Fibroblast of skin of right quadriceps (primary cell): ENCODE data around the gene KCNK3.

ENCODE experiments used
- DNase-seq: peaks from one replicate; pipeline ENCODE4 v3.0.0-alpha.2; 2013

KCNK3 gene

DNA sequence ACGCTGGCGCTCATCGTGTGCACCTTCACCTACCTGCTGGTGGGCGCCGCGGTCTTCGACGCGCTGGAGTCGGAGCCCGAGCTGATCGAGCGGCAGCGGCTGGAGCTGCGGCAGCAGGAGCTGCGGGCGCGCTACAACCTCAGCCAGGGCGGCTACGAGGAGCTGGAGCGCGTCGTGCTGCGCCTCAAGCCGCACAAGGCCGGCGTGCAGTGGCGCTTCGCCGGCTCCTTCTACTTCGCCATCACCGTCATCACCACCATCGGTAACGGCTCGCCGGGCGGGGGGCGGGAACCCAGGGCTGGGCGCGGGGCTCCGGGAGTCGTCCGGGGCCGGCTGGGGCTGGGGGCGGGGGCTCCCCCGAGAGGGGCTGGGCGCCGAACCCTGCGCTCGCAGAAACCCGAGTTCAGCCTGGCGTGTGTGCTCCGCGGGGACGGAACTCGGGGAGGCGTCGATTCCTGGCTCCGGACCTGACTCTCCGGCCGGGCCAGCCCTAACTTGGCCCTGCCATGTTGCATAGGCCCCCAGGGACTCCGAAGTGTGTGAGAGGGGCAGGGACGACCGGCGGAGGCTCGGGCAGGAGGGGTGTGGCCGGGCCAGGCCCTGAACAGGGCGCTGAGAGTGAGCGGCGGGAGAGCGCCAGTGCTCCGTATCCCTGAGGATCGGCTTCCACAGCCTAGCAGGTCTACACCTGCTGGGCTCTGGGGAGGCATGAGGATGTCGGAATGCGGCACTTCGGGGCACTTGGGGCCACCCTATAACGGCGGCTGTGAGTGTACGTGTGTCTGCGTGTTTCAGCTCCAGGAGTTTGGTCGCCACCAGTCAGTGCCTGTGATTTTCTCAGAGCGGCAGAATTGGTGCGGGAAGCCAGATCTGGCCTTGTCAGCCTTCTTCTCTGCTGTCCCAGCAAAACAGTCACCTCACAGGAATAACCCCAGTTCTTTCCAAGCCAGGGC lies 651 bp downstream of the KCNK3 start:
- peak; percentile 13 for DNase-seq

DNA sequence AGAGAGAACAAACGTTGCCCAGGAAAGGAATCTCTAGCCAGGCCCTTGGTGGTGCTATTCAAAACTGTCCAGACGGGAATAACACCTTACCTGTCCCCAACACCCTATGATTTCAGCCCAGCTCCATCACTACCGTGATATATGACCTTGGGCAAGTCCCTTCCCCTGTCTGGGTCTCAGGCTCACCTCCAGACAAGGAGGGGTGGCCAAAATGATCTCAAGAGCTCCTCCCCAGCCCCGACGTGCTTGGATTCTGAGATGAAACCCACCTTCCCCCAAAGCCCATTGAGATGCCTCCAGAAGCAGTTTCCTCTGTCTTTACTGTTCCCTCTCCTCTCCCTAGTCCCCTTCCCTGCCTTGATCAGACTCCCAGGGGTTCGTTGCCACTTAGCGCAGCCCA lies 1.5 kb downstream of the KCNK3 start:
- no peak for DNase-seq

- DNase-seq = peak; percentile 78
These were observed 3.9 kb downstream of the KCNK3 start for GRCh38 chr2:26696351-26696816.

DNA sequence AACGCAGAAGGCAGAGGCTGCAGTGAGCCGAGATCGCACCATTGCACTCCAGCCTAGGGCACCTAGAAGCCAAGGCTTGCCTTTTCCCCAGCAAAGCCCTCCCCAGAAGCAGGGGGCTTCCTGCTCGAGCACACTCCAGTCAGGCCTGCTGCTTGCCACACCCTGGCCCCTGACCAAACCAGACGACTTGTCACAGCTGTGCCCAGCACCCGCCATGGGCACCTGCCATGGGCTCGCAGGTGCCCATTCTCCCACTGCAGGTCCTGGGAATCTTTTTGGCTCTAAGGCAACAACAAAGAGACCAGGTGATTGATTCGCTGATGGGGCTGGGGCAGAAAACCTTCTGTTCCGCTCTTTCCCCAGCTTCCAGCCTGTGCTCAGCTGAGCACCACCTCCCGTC lies 4.9 kb downstream of the KCNK3 start:
- DNase-seq = no peak

DNA sequence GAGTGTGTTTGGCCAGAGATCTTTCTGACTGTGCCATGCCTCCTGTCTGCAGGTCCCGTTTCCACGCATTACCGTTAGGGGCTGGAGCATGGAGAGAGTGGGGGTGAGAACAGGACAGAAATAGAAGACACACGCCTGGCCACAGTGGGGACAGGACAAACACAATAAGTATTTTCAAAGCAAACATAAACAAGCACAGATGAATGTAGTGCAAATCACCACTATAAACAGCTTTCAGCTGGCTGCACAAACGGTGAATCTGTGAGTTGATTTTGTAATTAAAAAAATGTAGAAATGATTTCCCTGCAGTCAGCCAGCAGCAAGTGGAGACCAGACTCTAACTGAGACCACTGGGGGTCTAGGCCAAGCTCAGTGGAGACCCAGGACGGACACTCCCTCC lies 6.8 kb downstream of the KCNK3 start:
- DNase-seq = no peak

DNA sequence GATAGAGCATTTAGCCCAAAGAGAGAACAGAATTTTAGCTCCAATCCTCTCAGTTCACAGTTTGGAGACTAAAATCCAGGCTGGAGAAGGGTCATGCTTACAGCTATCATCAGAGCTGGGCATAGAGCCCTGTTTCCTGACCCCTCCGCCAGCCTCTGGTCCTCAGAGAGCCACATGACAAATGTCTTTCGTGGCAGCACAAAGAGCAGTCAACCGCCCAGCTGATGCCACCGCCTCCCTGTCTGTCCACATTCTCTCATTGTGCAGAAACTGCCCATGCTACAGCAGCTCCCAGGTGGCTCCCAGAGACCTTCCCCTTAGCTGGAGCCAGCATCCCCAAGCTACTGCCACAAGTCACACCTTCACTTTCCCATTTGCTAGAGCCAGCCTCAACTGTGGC lies 7.6 kb downstream of the KCNK3 start:
- no peak for DNase-seq

DNA sequence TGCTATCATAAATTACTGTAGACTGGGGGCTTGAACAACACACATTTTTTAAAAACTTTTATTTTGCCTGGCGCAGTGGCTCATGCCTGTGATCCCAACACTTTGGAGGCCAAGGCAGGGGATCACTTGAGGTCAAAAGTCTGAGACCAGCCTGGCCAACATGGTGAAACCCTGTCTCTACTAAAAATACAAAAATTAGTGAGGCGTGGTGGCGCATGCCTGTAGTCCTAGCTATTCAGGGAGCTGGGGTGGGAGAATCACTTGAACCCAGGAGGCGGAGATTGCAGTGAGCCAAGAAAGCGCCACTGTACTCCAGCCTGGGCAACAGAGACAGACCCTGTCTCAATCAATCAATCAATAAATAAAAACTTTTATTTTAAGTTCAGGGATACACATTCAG lies 9.1 kb downstream of the KCNK3 start:
- DNase-seq = no peak

GRCh38 chr2:26702025-26702424 lies 9.5 kb downstream of the KCNK3 start:
- DNase-seq = no peak

DNA sequence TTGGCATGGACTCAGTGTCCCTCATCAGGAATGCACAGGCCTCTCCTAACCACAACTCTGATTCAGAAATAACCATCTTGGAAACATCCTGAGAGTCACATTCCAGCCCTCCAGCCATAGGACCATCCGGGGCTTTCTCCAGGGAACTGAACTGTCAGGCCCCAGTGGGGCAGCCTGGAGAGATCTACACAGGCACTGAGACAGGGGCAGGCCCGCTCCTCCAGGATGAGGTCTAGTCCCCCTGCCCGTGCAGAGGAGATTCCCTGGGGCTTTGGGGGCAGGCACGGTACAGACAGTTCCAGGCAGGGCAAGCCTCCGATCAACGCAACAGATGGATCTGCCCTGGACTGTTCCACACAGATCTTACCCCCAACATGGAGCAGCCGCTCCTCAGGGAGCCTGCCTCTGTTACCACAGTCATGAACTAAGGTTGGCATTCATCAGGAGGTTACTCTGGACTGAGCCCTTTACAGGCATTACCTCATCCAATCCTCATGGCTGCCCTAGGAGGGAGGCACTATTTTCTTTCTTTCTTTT lies 12.0 kb downstream of the KCNK3 start:
- DNase-seq = peak; percentile 33

DNA sequence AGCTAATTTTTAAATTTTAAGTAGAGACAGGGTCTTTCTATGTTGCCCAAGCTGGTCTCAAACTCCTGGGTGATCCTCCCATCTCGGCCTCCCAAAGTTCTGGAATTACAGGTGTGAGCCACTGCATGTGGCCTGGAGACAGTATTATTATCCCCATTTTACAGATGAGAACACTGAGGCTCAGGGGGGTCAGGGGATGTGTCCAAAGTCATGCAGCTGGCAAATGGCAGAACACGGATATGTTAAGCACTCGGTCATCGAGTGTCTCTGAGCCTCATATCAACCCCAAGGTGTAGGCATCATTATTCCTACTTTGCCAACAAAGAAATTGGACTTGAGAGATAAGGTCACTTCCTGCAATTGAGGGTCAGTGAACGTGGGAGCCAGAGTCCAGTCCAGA lies 12.6 kb downstream of the KCNK3 start:
- no peak for DNase-seq

- DNase-seq = no peak
These were observed 13.6 kb downstream of the KCNK3 start for GRCh38 chr2:26706093-26706492.

DNA sequence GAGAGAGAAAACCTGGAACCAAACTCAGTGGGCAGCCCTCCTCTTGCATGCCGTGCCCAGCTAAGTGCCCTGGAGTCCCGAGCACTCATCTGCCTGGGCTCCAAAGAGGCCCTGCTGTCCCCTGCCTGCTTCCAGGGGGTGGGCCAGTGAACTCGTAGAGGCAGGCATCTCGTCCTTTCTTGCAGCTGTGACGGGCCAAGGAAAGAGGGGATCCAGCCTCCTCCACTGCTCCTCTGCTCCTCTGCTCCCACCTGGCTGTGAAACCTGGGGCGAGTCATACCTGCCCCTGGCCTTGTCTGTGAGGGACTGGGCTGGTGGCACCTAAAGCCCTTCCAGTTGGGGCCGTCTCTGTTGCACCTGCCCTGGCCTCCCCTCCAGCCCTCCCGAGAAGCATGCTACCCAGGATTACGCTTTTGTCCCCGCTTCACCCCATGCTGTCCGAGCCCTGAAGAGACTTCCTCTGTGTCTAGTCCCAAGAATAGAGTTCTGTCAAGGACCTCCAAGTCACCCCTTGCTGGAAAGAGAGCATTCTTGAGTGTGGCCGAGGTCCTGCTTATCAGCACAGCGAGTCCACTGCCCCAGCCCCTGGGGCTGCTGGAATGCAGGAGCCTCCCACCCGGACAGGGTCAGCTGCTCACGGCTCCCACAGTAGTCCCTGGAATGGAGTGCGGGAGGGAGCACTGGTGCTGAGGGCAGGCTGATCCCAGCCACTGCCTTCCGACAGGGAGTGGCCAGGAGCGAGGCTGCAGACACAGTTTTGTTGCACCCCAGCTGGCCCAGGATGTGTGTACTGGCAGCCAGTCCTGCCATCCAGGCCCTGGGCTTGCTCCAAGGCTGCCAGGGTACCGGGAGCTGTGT lies 14.3 kb downstream of the KCNK3 start:
- DNase-seq = no peak

DNA sequence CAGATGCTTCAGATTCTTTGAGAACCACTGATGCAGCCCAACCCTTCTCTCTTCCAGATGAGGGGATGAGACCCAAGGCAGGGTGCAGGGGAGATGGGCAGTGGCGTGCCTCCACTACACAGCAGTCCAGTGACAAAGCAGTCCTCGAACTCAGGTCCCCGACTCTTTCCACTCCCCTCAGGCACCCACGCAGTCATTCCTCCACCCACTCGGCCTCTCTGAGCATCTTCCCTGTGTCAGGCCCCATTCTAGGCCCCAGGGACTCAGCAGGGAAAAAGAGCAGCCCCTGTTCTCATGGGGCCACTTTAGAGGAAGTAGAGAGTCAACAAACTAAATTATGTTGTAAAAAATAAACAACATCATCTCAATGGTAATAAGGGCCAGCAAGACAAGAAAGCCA lies 15.2 kb downstream of the KCNK3 start:
- DNase-seq = no peak

DNA sequence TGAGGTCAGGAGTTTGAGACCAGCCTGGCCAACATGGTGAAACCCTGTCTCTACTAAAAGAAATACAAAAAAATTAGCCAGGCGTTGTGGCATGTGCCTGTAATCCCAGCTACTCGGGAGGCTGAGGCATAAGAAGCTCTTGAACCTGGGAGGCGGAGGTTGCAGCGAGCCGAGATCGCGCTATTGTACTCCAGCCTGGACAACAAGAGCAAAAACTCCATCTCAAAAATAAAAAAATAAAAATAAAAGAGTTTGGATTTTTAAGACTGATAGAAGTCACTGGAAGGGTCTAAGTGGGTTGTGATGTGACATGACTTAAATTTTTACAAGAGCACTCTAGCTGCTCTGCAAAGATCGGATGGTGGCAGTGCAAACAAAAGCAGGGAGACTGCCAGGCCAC lies 15.9 kb downstream of the KCNK3 start:
- DNase-seq = no peak

- no peak for DNase-seq
These were observed 17.0 kb downstream of the KCNK3 start for GRCh38 chr2:26709323-26710110.

DNA sequence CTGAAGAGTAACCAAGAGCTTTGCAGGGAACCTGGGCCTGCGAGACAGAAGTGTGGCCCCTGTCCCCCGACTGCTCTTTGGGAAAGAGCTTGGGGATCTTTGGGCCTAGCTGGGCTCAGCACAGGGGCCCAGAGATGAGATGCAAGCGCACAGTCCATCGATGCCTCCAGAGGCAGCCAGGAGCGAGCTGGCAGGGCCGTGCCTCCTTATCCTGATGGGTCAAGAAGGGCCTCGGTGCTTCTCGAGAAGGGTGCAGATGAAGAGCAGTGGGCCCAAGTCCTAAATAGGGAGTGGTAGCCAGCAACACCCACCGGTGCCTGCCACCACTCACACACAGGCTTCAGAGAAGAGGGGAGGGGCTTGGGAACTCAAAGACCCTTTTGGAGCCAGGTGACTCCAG lies 17.6 kb downstream of the KCNK3 start:
- DNase-seq = no peak

GRCh38 chr2:26710743-26711456 lies 18.4 kb downstream of the KCNK3 start:
- DNase-seq = no peak

GRCh38 chr2:26711457-26712161 lies 19.1 kb downstream of the KCNK3 start:
- DNase-seq = no peak

- no peak for DNase-seq
These were observed 20.3 kb downstream of the KCNK3 start for GRCh38 chr2:26712486-26713465.
